Caco-2 (cell line): Measurements from ENCODE around the gene SLC22A12. TPM values are rescaled to one million over a fixed set of nuclear protein-coding genes. Genes with fewer than 3 reads are reported as not detected.

ENCODE experiments used
- BruUV-seq: library from RNA; stranded (reverse); fragments of 400-500 nt; replicated peaks from 2 replicates; lab custom pipeline; 2021; lab: Mats Ljungman, UMichigan
- CTCF ChIA-PET: fragments of 300-600 bp; sonication (Branson Sonifier 250); formaldehyde crosslinking; loops from one replicate; lab custom pipeline; 2022; ENCODE audit warnings: antibody characterized with exemption; lab: Charles Lee
- POLR2A ChIA-PET: fragments of 300-600 bp; sonication (Branson Sonifier 250); formaldehyde crosslinking; loops from one replicate; lab custom pipeline; 2022; ENCODE audit warnings: antibody characterized with exemption; lab: Charles Lee
- DNase-seq, 2 experiments: peaks; one replicate each; pipeline versions ENCODE4 v3.0.0 to v3.0.0-alpha.2; 2020 to 2022
- H3K27me3 ChIP-seq: replicated peaks from 2 replicates; pipeline ENCODE4 v1.6.0; 2011; ENCODE audit warnings: low read length; ENCODE audit not compliant: control insufficient read depth, insufficient read depth
- H3K36me3 ChIP-seq: 2 replicates; pipeline ENCODE4 v1.5.1; 2011; ENCODE audit warnings: low read length; ENCODE audit not compliant: control insufficient read depth, insufficient read depth
- H3K4me1 ChIP-seq: fragments of 250-450 bp; sonication (Bioruptor Pico); 2 replicates; pipeline ENCODE4 v1.5.1; 2020; ENCODE audit warnings: mild to moderate bottlenecking
- H3K4me3 ChIP-seq: 2 replicates; pipeline ENCODE4 v1.5.1; 2011; ENCODE audit warnings: low read depth, mild to moderate bottlenecking, control low read depth, low read length
- H3K9me3 ChIP-seq: fragments of 250-450 bp; sonication (Bioruptor Pico); 2 replicates; pipeline ENCODE4 v1.5.1; 2020; ENCODE audit warnings: mild to moderate bottlenecking, moderate library complexity
- H3K27ac Mint-ChIP-seq: one replicate; pipeline ENCODE4 v1.8.0; 2022; ENCODE audit warnings: mixed read lengths; ENCODE audit not compliant: unreplicated experiment
- H3K27me3 Mint-ChIP-seq: one replicate; pipeline ENCODE4 v1.8.0; 2022; ENCODE audit warnings: mixed read lengths; ENCODE audit not compliant: insufficient read depth, unreplicated experiment
- H3K36me3 Mint-ChIP-seq: one replicate; pipeline ENCODE4 v1.8.0; 2022; ENCODE audit warnings: mild to moderate bottlenecking, mixed read lengths; ENCODE audit not compliant: insufficient read depth, unreplicated experiment
- H3K4me1 Mint-ChIP-seq: one replicate; pipeline ENCODE4 v1.8.0; 2022; ENCODE audit warnings: low read depth, mixed read lengths; ENCODE audit not compliant: unreplicated experiment
- H3K4me3 Mint-ChIP-seq: one replicate; pipeline ENCODE4 v1.8.0; 2022; ENCODE audit warnings: mild to moderate bottlenecking, moderate library complexity, mixed read lengths; ENCODE audit not compliant: unreplicated experiment
- H3K9me3 Mint-ChIP-seq: one replicate; pipeline ENCODE4 v1.8.0; 2022; ENCODE audit warnings: mixed read lengths; ENCODE audit not compliant: unreplicated experiment
- intact Hi-C: fragments of 100-400 bp; cut with micrococcal nuclease; formaldehyde crosslinking; loops from one replicate; pipeline ENCODE4 v1.10.0; 2022; ENCODE audit not compliant: unreplicated experiment
- total RNA-seq: library from RNA; stranded (reverse); gene quantifications from 2 replicates; pipeline ENCODE4 v1.2.3, GENCODE V29; 2022
- TF ChIP-seq, protein P1 (sequence below), 2 experiments: fragments of 200-600 bp in 1 of 2; IDR thresholded peaks; 1 replicate in 1 of 2; 2 replicates in 1 of 2; pipeline versions ENCODE4 v1.5.1 to v1.8.0; 2011 to 2022; ENCODE audit warnings: antibody characterized with exemption in 1 of 2, control low read depth in 1 of 2, inconsistent platforms in 1 of 2, low read depth in 1 of 2, low read length in 1 of 2, mild to moderate bottlenecking in 1 of 2, moderate library complexity in 1 of 2; ENCODE audit not compliant: insufficient read depth in 1 of 2, severe bottlenecking in 1 of 2, unreplicated experiment in 1 of 2

Gene SLC22A12
- total RNA-seq, 1 experiment from 2014 or later, result not detected

- Histone ChIP-seq H3K27me3 (no peaks in the 10 kb centered on the region), H3K36me3 (no peaks in the 10 kb centered on the region), H3K4me1 (no peaks in the 10 kb centered on the region; the same call in 1 of the 2 replicates), H3K4me3 (no peak overlapping the region), H3K9me3 (0 out of 2 replicates have a peak, but pooled peaks cover under 1% of the 10 kb centered on the region)
- TF ChIP-seq, protein P1, sequence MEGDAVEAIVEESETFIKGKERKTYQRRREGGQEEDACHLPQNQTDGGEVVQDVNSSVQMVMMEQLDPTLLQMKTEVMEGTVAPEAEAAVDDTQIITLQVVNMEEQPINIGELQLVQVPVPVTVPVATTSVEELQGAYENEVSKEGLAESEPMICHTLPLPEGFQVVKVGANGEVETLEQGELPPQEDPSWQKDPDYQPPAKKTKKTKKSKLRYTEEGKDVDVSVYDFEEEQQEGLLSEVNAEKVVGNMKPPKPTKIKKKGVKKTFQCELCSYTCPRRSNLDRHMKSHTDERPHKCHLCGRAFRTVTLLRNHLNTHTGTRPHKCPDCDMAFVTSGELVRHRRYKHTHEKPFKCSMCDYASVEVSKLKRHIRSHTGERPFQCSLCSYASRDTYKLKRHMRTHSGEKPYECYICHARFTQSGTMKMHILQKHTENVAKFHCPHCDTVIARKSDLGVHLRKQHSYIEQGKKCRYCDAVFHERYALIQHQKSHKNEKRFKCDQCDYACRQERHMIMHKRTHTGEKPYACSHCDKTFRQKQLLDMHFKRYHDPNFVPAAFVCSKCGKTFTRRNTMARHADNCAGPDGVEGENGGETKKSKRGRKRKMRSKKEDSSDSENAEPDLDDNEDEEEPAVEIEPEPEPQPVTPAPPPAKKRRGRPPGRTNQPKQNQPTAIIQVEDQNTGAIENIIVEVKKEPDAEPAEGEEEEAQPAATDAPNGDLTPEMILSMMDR (IDR thresholded peaks at IDR 0.05; ENCODE audit: insufficient read depth in 1 of 2, low read depth in 1 of 2, low read length in 1 of 2, severe bottlenecking in 1 of 2, unreplicated experiment in 1 of 2), result no peak
- Mint-ChIP-seq H3K27ac (peak overlapping the region; percentile 2), H3K36me3 (no peaks in the 10 kb centered on the region), H3K4me3 (no peak overlapping the region), H3K27me3 (no peaks in the 10 kb centered on the region), H3K4me1 (no peaks in the 10 kb centered on the region), H3K9me3 (peaks cover 13% of the 10 kb centered on the region)
- CTCF ChIA-PET, result no interaction called here
- no peak for DNase-seq
- POLR2A ChIA-PET, result no interaction called here
- intact Hi-C loops, result no loop called here
- no TSS peak for BruUV-seq
Measured at GRCh38 chr11:64583296-64584262, 7.4 kb upstream of the SLC22A12 start.

- Mint-ChIP-seq H3K4me3 (no peak overlapping the region), H3K36me3 (no peaks in the 10 kb centered on the region), H3K27ac (no peak overlapping the region), H3K4me1 (no peaks in the 10 kb centered on the region), H3K27me3 (no peaks in the 10 kb centered on the region), H3K9me3 (peaks cover 25% of the 10 kb centered on the region)
- intact Hi-C loops, result no loop called here
- Histone ChIP-seq H3K4me3 (no peak overlapping the region), H3K9me3 (0 out of 2 replicates have a peak, but pooled peaks cover 4% of the 10 kb centered on the region), H3K27me3 (no peaks in the 10 kb centered on the region), H3K36me3 (no peaks in the 10 kb centered on the region), H3K4me1 (no peaks in the 10 kb centered on the region; the same call in 1 of the 2 replicates)
- TF ChIP-seq, protein P1 (IDR thresholded peaks at IDR 0.05; ENCODE audit: insufficient read depth in 1 of 2, low read depth in 1 of 2, low read length in 1 of 2, severe bottlenecking in 1 of 2, unreplicated experiment in 1 of 2), result no peak
- ChIA-PET POLR2A (no interaction called here), CTCF (no interaction called here)
- no peak for DNase-seq
- BruUV-seq, result no TSS peak
Measured at GRCh38 chr11:64585150-64585549, 5.9 kb upstream of the SLC22A12 start.

DNA sequence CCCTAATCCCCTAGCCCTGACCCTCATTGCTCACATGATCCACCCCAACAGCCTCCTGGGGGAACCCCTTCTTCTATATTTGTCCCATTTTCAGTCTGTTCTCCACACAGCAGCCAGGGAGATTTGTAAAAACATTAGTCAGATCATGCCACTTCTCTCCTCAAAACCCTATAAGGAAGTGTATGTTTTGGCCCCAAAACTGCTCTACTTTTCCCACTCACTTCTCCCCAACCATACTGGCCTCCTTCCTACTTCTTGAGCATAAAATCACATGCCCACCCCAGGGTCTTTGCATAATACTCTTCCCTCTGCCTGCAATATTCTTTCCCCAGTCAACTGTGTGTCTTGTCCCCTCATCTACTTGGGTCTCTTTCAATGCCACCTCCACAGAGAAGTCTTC lies 4.7 kb upstream of the SLC22A12 start:
- no TSS peak for BruUV-seq
- TF ChIP-seq, protein P1 (IDR thresholded peaks at IDR 0.05; ENCODE audit: insufficient read depth in 1 of 2, low read depth in 1 of 2, low read length in 1 of 2, severe bottlenecking in 1 of 2, unreplicated experiment in 1 of 2), result no peak
- intact Hi-C loops, result no loop called here
- peaks cover 5% of the 10 kb centered on the region for H3K4me1 ChIP-seq
- DNase-seq, result no peak
- H3K27me3 ChIP-seq, result no peaks in the 10 kb centered on the region
- H3K36me3 Mint-ChIP-seq, result no peaks in the 10 kb centered on the region
- H3K4me1 Mint-ChIP-seq, result no peaks in the 10 kb centered on the region
- no peaks in the 10 kb centered on the region for H3K36me3 ChIP-seq
- 0 out of 2 replicates have a peak, but pooled peaks cover 4% of the 10 kb centered on the region for H3K9me3 ChIP-seq
- H3K9me3 Mint-ChIP-seq, result peaks cover 25% of the 10 kb centered on the region
- no peaks in the 10 kb centered on the region for H3K27me3 Mint-ChIP-seq
- H3K4me3 Mint-ChIP-seq, result no peak overlapping the region
- ChIA-PET POLR2A (no interaction called here), CTCF (no interaction called here)
- H3K4me3 ChIP-seq, result no peak overlapping the region
- no peak overlapping the region for H3K27ac Mint-ChIP-seq
